WTC11 (cell line): Measurements from ENCODE around the gene DMGDH. TPM values are rescaled to one million over a fixed set of nuclear protein-coding genes. Genes with fewer than 3 reads are reported as not detected.

Source experiments
- ATAC-seq: fragments of 200-7000 bp; cut with Tn5 transposase; 2 replicates; pipeline ENCODE4 v1.10.0; 2021; ENCODE audit warnings: mild to moderate bottlenecking, moderate library complexity
- CTCF ChIA-PET: fragments of 300-600 bp; sonication (Branson Sonifier 250); formaldehyde crosslinking; loops from one replicate; lab custom pipeline; 2021; ENCODE audit warnings: antibody characterized with exemption; lab: Charles Lee
- POLR2A ChIA-PET: fragments of 350-600 bp; sonication (Branson Sonifier 250); formaldehyde crosslinking; loops from one replicate; lab custom pipeline; 2021; ENCODE audit warnings: antibody characterized with exemption; lab: Charles Lee
- DNase-seq: peaks from one replicate; pipeline ENCODE4 v3.0.0; 2021; ENCODE audit warnings: low spot score
- H3K27ac Mint-ChIP-seq: 2 replicates; pipeline ENCODE4 v1.8.0; 2021; ENCODE audit warnings: mixed read lengths
- H3K27me3 Mint-ChIP-seq: 2 replicates; pipeline ENCODE4 v1.8.0; 2021; ENCODE audit warnings: low read depth, mild to moderate bottlenecking, moderate library complexity, mixed read lengths
- H3K36me3 Mint-ChIP-seq: 2 replicates; pipeline ENCODE4 v1.8.0; 2021; ENCODE audit warnings: mixed read lengths
- H3K4me1 Mint-ChIP-seq: 2 replicates; pipeline ENCODE4 v1.8.0; 2022; ENCODE audit warnings: mixed read lengths
- H3K4me3 Mint-ChIP-seq: 2 replicates; pipeline ENCODE4 v1.8.0; 2021; ENCODE audit warnings: mild to moderate bottlenecking, moderate library complexity, mixed read lengths
- H3K9me3 Mint-ChIP-seq: 2 replicates; pipeline ENCODE4 v1.8.0; 2021; ENCODE audit warnings: mixed read lengths
- CBFB ChIP-seq: sonication (generic); formaldehyde crosslinking; IDR thresholded peaks from 2 replicates; pipeline ENCODE4 v1.8.1; 2022; ENCODE audit warnings: mild to moderate bottlenecking, low read depth, missing genetic modification reagents
- ESRRA ChIP-seq: sonication (generic); formaldehyde crosslinking; IDR thresholded peaks from 2 replicates; pipeline ENCODE4 v1.8.1; 2022; ENCODE audit warnings: mild to moderate bottlenecking, missing genetic modification reagents, borderline replicate concordance
- FOXJ3 ChIP-seq: sonication (generic); formaldehyde crosslinking; IDR thresholded peaks from 2 replicates; pipeline ENCODE4 v1.9.0; 2021; ENCODE audit warnings: missing genetic modification reagents, mild to moderate bottlenecking, borderline replicate concordance
- GABPB1 ChIP-seq: sonication (generic); formaldehyde crosslinking; IDR thresholded peaks from 2 replicates; pipeline ENCODE4 v1.8.1; 2023; ENCODE audit warnings: mild to moderate bottlenecking, missing genetic modification reagents
- MXD4 ChIP-seq: fragments of 250-450 bp; sonication (Bioruptor Pico); IDR thresholded peaks from 2 replicates; pipeline ENCODE4 v1.8.0; 2021; ENCODE audit warnings: mild to moderate bottlenecking, moderate library complexity, borderline replicate concordance
- MYBL2 ChIP-seq: sonication (generic); formaldehyde crosslinking; IDR thresholded peaks from 2 replicates; pipeline ENCODE4 v1.8.1; 2023; ENCODE audit warnings: mild to moderate bottlenecking, moderate library complexity, missing genetic modification reagents
- NFE2L1 ChIP-seq: sonication (generic); formaldehyde crosslinking; IDR thresholded peaks from 2 replicates; pipeline ENCODE4 v1.8.1; 2023; ENCODE audit warnings: missing genetic modification reagents
- PREB ChIP-seq: sonication (generic); formaldehyde crosslinking; IDR thresholded peaks from 2 replicates; pipeline ENCODE4 v1.8.1; 2022; ENCODE audit warnings: mild to moderate bottlenecking, missing genetic modification reagents, moderate library complexity, borderline replicate concordance
- PRRX2 ChIP-seq: fragments of 250-450 bp; sonication (Bioruptor Pico); IDR thresholded peaks from 2 replicates; pipeline ENCODE4 v1.8.0; 2021; ENCODE audit warnings: mild to moderate bottlenecking
- RORB ChIP-seq: fragments of 250-450 bp; sonication (Bioruptor Pico); IDR thresholded peaks from 2 replicates; pipeline ENCODE4 v1.9.0; 2021; ENCODE audit warnings: mild to moderate bottlenecking
- SP1 ChIP-seq: sonication (generic); formaldehyde crosslinking; conservative IDR thresholded peaks from 2 replicates; pipeline ENCODE4 v1.8.1; 2022; ENCODE audit warnings: missing genetic modification reagents
- TCF7 ChIP-seq: sonication (generic); formaldehyde crosslinking; IDR thresholded peaks from 2 replicates; pipeline ENCODE4 v1.8.0; 2022; ENCODE audit warnings: mild to moderate bottlenecking, low read depth, missing genetic modification reagents, moderate library complexity
- TP53 ChIP-seq: sonication (generic); formaldehyde crosslinking; IDR thresholded peaks from 2 replicates; pipeline ENCODE4 v1.8.1; 2023; ENCODE audit warnings: mild to moderate bottlenecking, missing genetic modification reagents
- ZMAT4 ChIP-seq: fragments of 250-450 bp; sonication (Bioruptor Pico); IDR thresholded peaks from 2 replicates; pipeline ENCODE4 v1.9.0; 2021; ENCODE audit warnings: mild to moderate bottlenecking
- ZNF121 ChIP-seq: sonication (generic); formaldehyde crosslinking; IDR thresholded peaks from 2 replicates; pipeline ENCODE4 v1.8.0; 2023; ENCODE audit warnings: missing genetic modification reagents
- ZNF416 ChIP-seq: fragments of 250-450 bp; sonication (Bioruptor Pico); IDR thresholded peaks from 2 replicates; pipeline ENCODE4 v1.9.0; 2021; ENCODE audit warnings: mild to moderate bottlenecking, inconsistent platforms
- ZNF423 ChIP-seq: fragments of 250-450 bp; sonication (Bioruptor Pico); IDR thresholded peaks from 2 replicates; pipeline ENCODE4 v2.1.2; 2022; ENCODE audit warnings: mild to moderate bottlenecking, moderate library complexity
- ZNF425 ChIP-seq: fragments of 250-450 bp; sonication (Bioruptor Pico); conservative IDR thresholded peaks from 2 replicates; pipeline ENCODE4 v1.9.0; 2021; ENCODE audit warnings: mild to moderate bottlenecking
- ZNF512 ChIP-seq: sonication (generic); formaldehyde crosslinking; IDR thresholded peaks from 2 replicates; pipeline ENCODE4 v1.8.1; 2022; ENCODE audit warnings: missing genetic modification reagents, borderline replicate concordance
- ZNF671 ChIP-seq: fragments of 250-450 bp; sonication (Bioruptor Pico); IDR thresholded peaks from 2 replicates; pipeline ENCODE4 v1.8.0; 2021; ENCODE audit warnings: mild to moderate bottlenecking
- ZSCAN18 ChIP-seq: fragments of 250-450 bp; sonication (Bioruptor Pico); IDR thresholded peaks from 2 replicates; pipeline ENCODE4 v2.1.2; 2022; ENCODE audit warnings: mild to moderate bottlenecking, moderate library complexity
- total RNA-seq: library from RNA; stranded (reverse); gene quantifications from 3 replicates; pipeline ENCODE4 v1.2.3, GENCODE V29; 2021

DMGDH gene
- total RNA-seq, 1 experiment from 2014 or later = 0.35 TPM

GRCh38 chr5:79048437-79048836 lies 21.0 kb downstream of the DMGDH start:
- Mint-ChIP-seq H3K9me3 (no peaks in the 10 kb centered on the region), H3K27ac (no peak overlapping the region), H3K4me3 (no peak overlapping the region), H3K36me3 (no peaks in the 10 kb centered on the region), H3K27me3 (no peaks in the 10 kb centered on the region), H3K4me1 (no peaks in the 10 kb centered on the region)
- POLR2A ChIA-PET = no interaction called here
- ATAC-seq (no peak), DNase-seq (no peak)
- CTCF ChIA-PET = interaction anchor here (1.2 to 1.7 kb wide), 2 partner anchors 23 to 85 kb away, joined by 5 to 8 read pairs; no protein-coding TSS in a partner anchor
- no peak for TF ChIP-seq FOXJ3 (CRISPR knock-in tag)
- no peak for TF ChIP-seq ZSCAN18 (CRISPR knock-in tag)
- TF ChIP-seq ZNF416 (CRISPR knock-in tag) = no peak
- TF ChIP-seq CBFB (CRISPR knock-in tag) = no peak
- no peak for TF ChIP-seq ESRRA (CRISPR knock-in tag)
- TF ChIP-seq MYBL2 (CRISPR knock-in tag) = no peak
- TF ChIP-seq ZMAT4 (CRISPR knock-in tag) = no peak
- TF ChIP-seq GABPB1 (CRISPR knock-in tag) = no peak
- TF ChIP-seq ZNF423 (CRISPR knock-in tag) = no peak
- TF ChIP-seq ZNF512 (CRISPR knock-in tag) = no peak
- TF ChIP-seq TCF7 (CRISPR knock-in tag) = no peak
- TF ChIP-seq SP1 (CRISPR knock-in tag) = no peak
- no peak for TF ChIP-seq ZNF671 (CRISPR knock-in tag)
- TF ChIP-seq RORB (CRISPR knock-in tag) = no peak
- no peak for TF ChIP-seq TP53 (CRISPR knock-in tag)

GRCh38 chr5:79047199-79047598 lies 22.3 kb downstream of the DMGDH start:
- no peak for ATAC-seq
- no peak overlapping the region for H3K27ac Mint-ChIP-seq
- DNase-seq = no peak
- H3K4me1 Mint-ChIP-seq = no peaks in the 10 kb centered on the region
- H3K9me3 Mint-ChIP-seq = no peaks in the 10 kb centered on the region
- no peaks in the 10 kb centered on the region for H3K36me3 Mint-ChIP-seq
- CTCF ChIA-PET = interaction anchor here (1.0 to 1.7 kb wide), 3 partner anchors 22 to 148 kb away, joined by 5 to 8 read pairs (median 7); no protein-coding TSS in a partner anchor
- no peaks in the 10 kb centered on the region for H3K27me3 Mint-ChIP-seq
- TF ChIP-seq TP53 (CRISPR knock-in tag) (no peak), PRRX2 (CRISPR knock-in tag) (no peak), ZNF425 (CRISPR knock-in tag) (no peak), ZNF121 (CRISPR knock-in tag) (no peak), MXD4 (CRISPR knock-in tag) (no peak), PREB (CRISPR knock-in tag) (no peak), ESRRA (CRISPR knock-in tag) (no peak), NFE2L1 (CRISPR knock-in tag) (no peak)
- TF ChIP-seq, all 79 proteins: peak for 0
- H3K4me3 Mint-ChIP-seq = no peak overlapping the region
- POLR2A ChIA-PET = no interaction called here
